RCC 7860 (cell line): ENCODE measurements around the gene CA10.

Experiments used
- DNase-seq: peaks from one replicate; pipeline ENCODE4 v3.0.0-alpha.2; 2015; ENCODE audit warnings: low spot score
- FAIRE-seq: peaks from 2 replicates; lab custom pipeline; 2012; peaks lifted over from hg19 to GRCh38; lab: Jason Lieb, UNC

The CA10 gene

GRCh38 chr17:51617986-51618385, 540.5 kb downstream of the CA10 start:
- FAIRE-seq, result no peak
- DNase-seq, result no peak

- FAIRE-seq (no peak), DNase-seq (no peak)
These were observed 545.3 kb downstream of the CA10 start for GRCh38 chr17:51613255-51613654.

GRCh38 chr17:51612692-51613091, 545.8 kb downstream of the CA10 start:
- DNase-seq (no peak), FAIRE-seq (no peak)

GRCh38 chr17:51611585-51611984, 546.9 kb downstream of the CA10 start:
- no peak for DNase-seq
- FAIRE-seq, result no peak

GRCh38 chr17:51610834-51611233, 547.7 kb downstream of the CA10 start:
- no peak for FAIRE-seq
- no peak for DNase-seq

GRCh38 chr17:51610155-51610554, 548.4 kb downstream of the CA10 start:
- FAIRE-seq (no peak), DNase-seq (no peak)

GRCh38 chr17:51608251-51608933, 550.1 kb downstream of the CA10 start:
- FAIRE-seq (no peak), DNase-seq (no peak)

- no peak for DNase-seq
- FAIRE-seq, result no peak
These were observed 551.0 kb downstream of the CA10 start for GRCh38 chr17:51607512-51607911.

- no peak for FAIRE-seq
- no peak for DNase-seq
These were observed 554.1 kb downstream of the CA10 start for GRCh38 chr17:51604299-51605020.

- DNase-seq, result no peak
- FAIRE-seq, result no peak
These were observed 556.8 kb downstream of the CA10 start for GRCh38 chr17:51601622-51602261.

- no peak for FAIRE-seq
- no peak for DNase-seq
These were observed 559.7 kb downstream of the CA10 start for GRCh38 chr17:51598824-51599223.

- FAIRE-seq (no peak), DNase-seq (no peak)
These were observed 561.2 kb downstream of the CA10 start for GRCh38 chr17:51597345-51597744.

GRCh38 chr17:51595826-51596398, 562.6 kb downstream of the CA10 start:
- FAIRE-seq, result no peak
- no peak for DNase-seq

- DNase-seq, result no peak
- FAIRE-seq, result no peak
These were observed 568.4 kb downstream of the CA10 start for GRCh38 chr17:51590071-51590656.

GRCh38 chr17:51588063-51588462, 570.5 kb downstream of the CA10 start:
- FAIRE-seq, result no peak

GRCh38 chr17:51587516-51587915, 571.0 kb downstream of the CA10 start:
- DNase-seq (no peak), FAIRE-seq (no peak)

More at GRCh38 chr17:51588063-51588462, 570.5 kb downstream of the CA10 start:
- no peak for DNase-seq

- DNase-seq, result no peak
- no peak for FAIRE-seq
These were observed 572.9 kb downstream of the CA10 start for GRCh38 chr17:51585514-51586104.

- DNase-seq (no peak), FAIRE-seq (no peak)
These were observed 577.6 kb downstream of the CA10 start for GRCh38 chr17:51580869-51581268.
